Kidney (tissue), 14 donors: ENCODE measurements around the gene KCNAB2. TPM values are rescaled to one million over a fixed set of nuclear protein-coding genes. Genes with fewer than 3 reads are reported as not detected.

Experiments used
- DNase-seq, 5 donors: peaks; one replicate each; pipeline ENCODE4 v3.0.0-alpha.2; 2013 to 2020
- FAIRE-seq: peaks from 2 replicates; lab custom pipeline; 2012; peaks lifted over from hg19 to GRCh38; lab: Jason Lieb, UNC
- H3K27ac ChIP-seq, 2 donors: one replicate each; pipeline ENCODE4 v1.7.0; 2013; ENCODE audit warnings: low read depth in 2 of 2, low read length in 2 of 2, inconsistent platforms in 1 of 2
- H3K27me3 ChIP-seq: one replicate; pipeline ENCODE4 v1.7.1; 2013; ENCODE audit warnings: low read length, inconsistent platforms; ENCODE audit not compliant: control insufficient read depth, insufficient read depth
- H3K36me3 ChIP-seq, 3 donors: one replicate each; pipeline versions ENCODE4 v1.7.0 to v1.7.1; 2013; ENCODE audit warnings: low read length in 3 of 3, control low read depth in 1 of 3, inconsistent platforms in 1 of 3; ENCODE audit not compliant: insufficient read depth in 3 of 3, control insufficient read depth in 2 of 3
- H3K4me1 ChIP-seq, 3 donors: one replicate each; pipeline versions ENCODE4 v1.7.0 to v1.7.1; 2013; ENCODE audit warnings: low read length in 3 of 3, inconsistent platforms in 1 of 3, low read depth in 1 of 3; ENCODE audit not compliant: control insufficient read depth in 2 of 3, insufficient read depth in 2 of 3
- H3K4me3 ChIP-seq, 3 donors: one replicate each; pipeline versions ENCODE4 v1.7.0 to v1.8.1; 2013; ENCODE audit warnings: low read length in 3 of 3, control low read depth in 1 of 3, inconsistent platforms in 1 of 3
- H3K9ac ChIP-seq, 3 donors: one replicate each; pipeline versions ENCODE4 v1.7.0 to v1.7.1; 2013; ENCODE audit warnings: low read length in 3 of 3, control low read depth in 1 of 3, inconsistent platforms in 1 of 3
- H3K9me3 ChIP-seq, 3 donors: one replicate each; pipeline versions ENCODE4 v1.7.0 to v1.7.1; 2013; ENCODE audit warnings: low read length in 3 of 3, control low read depth in 1 of 3, inconsistent platforms in 1 of 3; ENCODE audit not compliant: control insufficient read depth in 2 of 3, insufficient read depth in 1 of 3
- intact Hi-C: fragments of 100-400 bp; cut with DNase I; formaldehyde crosslinking; loops from one replicate; pipeline ENCODE4 v1.11.1; 2022
- polyA plus RNA-seq: library from polyadenylated mRNA; stranded (reverse); fragments of 350-450 nt; fragmentation: Illumina TruSeq; extraction: RNeasy Lipid Tissue Mini Kit (QIAGEN cat#74804); gene quantifications from one replicate; pipeline ENCODE4 v1.2.3, GENCODE V29; 2014; ENCODE audit warnings: low read depth, low replicate concordance; ENCODE audit not compliant: insufficient read depth
- total RNA-seq: library from RNA; stranded (reverse); fragmentation: NEBNext Ultra II Directional; extraction: Animal tissue kit (Norgen Biotek cat#: 25700); gene quantifications from one replicate; pipeline ENCODE4 v1.2.1, GENCODE V29; 2021
- TF ChIP-seq, protein P1 (sequence below): IDR thresholded peaks from 3 replicates; pipeline ENCODE4 v1.5.1; 2012; ENCODE audit warnings: mild to moderate bottlenecking, moderate library complexity, borderline replicate concordance; ENCODE audit not compliant: insufficient read depth; ENCODE audit errors: extremely low read depth
- donor health status: control.
- donor health status: control.
- donor health status: control.
- donor health status: control.
- donor health status: control.
- donor health status: DM: yes; HTN: yes; CAD: no.
- donor health status: Normal renal cell carcinoma (clear cell type).

The KCNAB2 gene
- total and polyA plus RNA-seq, 2 donors from 2014 or later: 19.6 to 28.1 TPM

DNA sequence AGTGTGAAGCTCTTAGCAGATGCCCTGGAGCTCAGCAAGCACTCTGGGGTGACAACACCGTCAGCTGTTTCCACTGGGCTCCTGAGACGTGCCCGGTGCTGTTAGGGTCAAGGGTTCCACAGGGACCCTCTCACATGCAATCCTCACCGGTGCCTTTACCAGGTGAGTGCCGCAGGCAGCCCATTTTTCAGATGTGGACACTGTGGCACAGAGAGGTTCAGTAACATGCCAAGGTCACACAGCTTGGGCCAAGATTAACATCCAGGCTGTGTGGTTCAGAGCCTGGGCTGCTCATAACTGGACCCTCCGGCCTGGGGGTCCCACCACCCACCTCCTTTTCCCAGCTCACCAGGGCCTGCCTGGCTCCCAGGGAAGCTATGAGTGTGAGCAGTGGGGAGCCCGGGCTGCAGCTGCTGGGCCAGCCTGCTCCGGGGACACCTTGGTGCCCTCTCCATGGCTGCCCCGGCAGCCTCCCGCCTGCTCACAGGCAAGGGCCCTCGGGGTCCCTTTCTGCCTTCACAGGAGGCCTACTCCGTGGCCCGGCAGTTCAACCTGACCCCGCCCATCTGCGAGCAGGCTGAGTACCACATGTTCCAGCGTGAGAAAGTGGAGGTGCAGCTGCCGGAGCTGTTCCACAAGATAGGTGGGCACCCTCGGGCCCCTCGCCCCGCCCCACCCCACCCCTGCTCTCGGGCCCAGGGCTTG, 49.3 kb downstream of the KCNAB2 start:
- H3K4me3 ChIP-seq: no peak overlapping the region
- DNase-seq: peak in 1 of 5 donors; percentile 68
- intact Hi-C loops: no loop called here
- no peak overlapping the region for H3K9ac ChIP-seq
- peaks cover 0 to 3% (median 0%) of the 10 kb centered on the region in 3 donors for H3K36me3 ChIP-seq
- no peak for FAIRE-seq
- TF ChIP-seq, protein P1, sequence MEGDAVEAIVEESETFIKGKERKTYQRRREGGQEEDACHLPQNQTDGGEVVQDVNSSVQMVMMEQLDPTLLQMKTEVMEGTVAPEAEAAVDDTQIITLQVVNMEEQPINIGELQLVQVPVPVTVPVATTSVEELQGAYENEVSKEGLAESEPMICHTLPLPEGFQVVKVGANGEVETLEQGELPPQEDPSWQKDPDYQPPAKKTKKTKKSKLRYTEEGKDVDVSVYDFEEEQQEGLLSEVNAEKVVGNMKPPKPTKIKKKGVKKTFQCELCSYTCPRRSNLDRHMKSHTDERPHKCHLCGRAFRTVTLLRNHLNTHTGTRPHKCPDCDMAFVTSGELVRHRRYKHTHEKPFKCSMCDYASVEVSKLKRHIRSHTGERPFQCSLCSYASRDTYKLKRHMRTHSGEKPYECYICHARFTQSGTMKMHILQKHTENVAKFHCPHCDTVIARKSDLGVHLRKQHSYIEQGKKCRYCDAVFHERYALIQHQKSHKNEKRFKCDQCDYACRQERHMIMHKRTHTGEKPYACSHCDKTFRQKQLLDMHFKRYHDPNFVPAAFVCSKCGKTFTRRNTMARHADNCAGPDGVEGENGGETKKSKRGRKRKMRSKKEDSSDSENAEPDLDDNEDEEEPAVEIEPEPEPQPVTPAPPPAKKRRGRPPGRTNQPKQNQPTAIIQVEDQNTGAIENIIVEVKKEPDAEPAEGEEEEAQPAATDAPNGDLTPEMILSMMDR: no peak
- no peaks in the 10 kb centered on the region for H3K27me3 ChIP-seq
- H3K27ac ChIP-seq: no peak overlapping the region
- no peaks in the 10 kb centered on the region for H3K4me1 ChIP-seq
- no peaks in the 10 kb centered on the region for H3K9me3 ChIP-seq

DNA sequence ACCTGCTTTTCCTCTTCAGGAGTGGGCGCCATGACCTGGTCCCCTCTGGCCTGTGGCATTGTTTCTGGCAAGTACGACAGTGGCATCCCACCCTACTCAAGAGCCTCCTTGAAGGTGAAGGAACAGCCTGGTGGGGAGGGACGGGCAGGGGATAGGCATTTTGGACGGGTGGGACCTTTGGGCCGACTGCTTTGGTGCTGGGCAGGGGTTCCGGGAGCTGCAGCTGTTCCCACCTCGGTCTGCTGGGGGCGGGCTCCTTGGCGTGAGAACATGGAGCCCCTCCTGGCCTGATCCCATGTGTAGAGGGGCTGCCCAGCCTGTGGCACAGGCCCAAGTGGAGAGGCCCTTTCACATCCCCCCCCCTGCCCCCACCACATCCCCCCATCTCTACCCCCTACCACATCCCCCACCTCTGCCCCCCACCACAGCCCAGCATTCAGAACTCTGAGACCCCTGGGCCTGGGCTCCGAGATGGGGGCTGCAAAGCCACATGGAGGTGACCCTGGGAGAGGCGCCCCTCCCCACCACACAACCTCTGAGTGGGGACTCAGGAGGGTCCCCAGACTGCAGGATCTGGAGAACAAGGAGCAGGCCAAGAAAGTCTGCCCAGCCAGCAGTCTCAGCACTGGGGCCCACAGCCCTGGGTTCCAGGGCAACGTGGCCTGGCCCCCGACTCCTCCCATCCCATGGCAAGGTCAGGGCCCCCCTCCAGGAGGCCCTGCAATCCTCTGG, 50.0 kb downstream of the KCNAB2 start:
- intact Hi-C loops: no loop called here
- Histone ChIP-seq H3K9ac (no peak overlapping the region), H3K36me3 (peaks cover 0 to 3% (median 0%) of the 10 kb centered on the region in 3 donors), H3K27ac (no peak overlapping the region), H3K27me3 (no peaks in the 10 kb centered on the region), H3K4me3 (no peak overlapping the region), H3K9me3 (no peaks in the 10 kb centered on the region), H3K4me1 (no peaks in the 10 kb centered on the region)
- DNase-seq: peak in 1 of 5 donors; percentile 71
- no peak for FAIRE-seq
- TF ChIP-seq, protein P1: no peak

DNA sequence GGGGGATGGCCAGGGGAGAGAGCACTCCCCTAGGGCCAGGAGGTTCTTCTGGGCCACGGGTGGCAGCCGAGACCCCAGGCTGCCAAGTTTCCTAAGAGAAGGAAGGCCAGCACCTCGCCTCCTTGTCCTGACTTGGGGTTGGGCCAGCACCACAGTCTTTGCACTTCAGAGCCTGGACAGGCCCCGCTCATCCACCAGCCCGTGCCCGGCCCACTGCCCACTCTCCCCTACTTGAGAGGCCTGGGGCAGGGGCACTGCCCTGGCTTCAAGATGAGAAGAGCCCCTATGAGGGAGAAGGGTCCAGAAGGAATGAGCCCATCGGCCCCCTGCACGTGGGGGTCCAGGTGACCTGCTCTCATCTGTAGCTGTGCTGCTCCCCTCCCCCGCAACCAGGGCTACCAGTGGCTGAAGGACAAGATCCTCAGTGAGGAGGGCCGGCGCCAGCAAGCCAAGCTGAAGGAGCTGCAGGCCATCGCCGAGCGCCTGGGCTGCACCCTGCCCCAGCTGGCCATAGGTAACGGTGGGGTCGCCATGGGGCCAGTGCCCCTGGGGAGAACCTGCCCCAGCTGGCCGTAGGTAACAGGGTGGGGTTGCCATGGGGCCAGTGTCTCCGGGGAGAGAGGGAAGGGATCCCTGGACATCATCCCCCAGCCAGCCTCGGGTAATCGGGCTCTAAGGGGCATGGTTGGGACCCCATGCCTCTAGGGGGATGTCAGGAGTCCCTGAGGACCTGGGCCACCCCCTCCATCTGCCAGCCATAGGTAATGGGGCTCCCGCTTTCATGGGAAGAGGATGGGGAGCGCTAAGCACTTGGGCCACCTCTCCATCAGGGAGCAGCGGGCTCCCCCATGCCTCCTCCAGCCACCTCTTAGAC, 50.8 kb downstream of the KCNAB2 start:
- Histone ChIP-seq H3K9me3 (no peaks in the 10 kb centered on the region), H3K4me3 (no peak overlapping the region), H3K9ac (no peak overlapping the region), H3K36me3 (peaks cover 0 to 3% (median 0%) of the 10 kb centered on the region in 3 donors), H3K4me1 (no peaks in the 10 kb centered on the region), H3K27ac (no peak overlapping the region), H3K27me3 (no peaks in the 10 kb centered on the region)
- no peak for FAIRE-seq
- peak in 1 of 5 donors; percentile 65 for DNase-seq
- TF ChIP-seq, protein P1: no peak
- intact Hi-C loops: no loop called here
